ENCODE measurements around the gene SYF2.
"Not testable (repeated sequence)": the region's sequence is repeated elsewhere in the genome, so short reads cannot be mapped to it uniquely, and the experiment has no call there.

The SYF2 gene

GRCh38 chr1:25232027-25232865 lies at the start of gene SYF2:
Gene SYF2 (minus strand): TSS chr1:25232502. CDS start chr1:25232467, 35 bp downstream.
- peak; percentile 81 to 82 for DNase-seq

GRCh38 chr1:25279693-25280111 lies 47.4 kb upstream of the SYF2 start:
- not testable (repeated sequence) for DNase-seq

DNA sequence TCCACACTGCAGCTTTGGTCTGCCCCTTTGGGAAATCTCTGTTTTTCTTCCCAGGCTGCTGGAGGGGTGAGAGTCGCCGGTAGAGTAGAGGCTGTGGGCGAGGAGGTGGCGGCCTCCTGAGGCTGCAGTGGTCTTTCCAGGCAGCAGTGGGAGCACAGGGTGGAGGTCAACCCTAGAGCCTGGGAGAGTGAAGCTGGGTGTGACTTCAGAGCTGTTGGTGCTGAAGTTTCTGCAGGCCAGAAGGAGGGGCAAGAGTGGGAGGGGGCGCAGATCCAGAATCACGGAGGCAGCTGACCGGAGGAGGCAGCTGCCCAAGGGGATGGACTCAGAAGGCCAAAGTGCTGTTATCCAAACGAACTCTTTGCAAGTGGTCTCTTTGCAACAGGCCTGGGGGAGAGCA lies 46.5 kb upstream of the SYF2 start:
- not testable (repeated sequence) for DNase-seq

GRCh38 chr1:25278358-25278757 lies 46.1 kb upstream of the SYF2 start:
- DNase-seq: not testable (repeated sequence)

- DNase-seq: not testable (repeated sequence)
Measured at GRCh38 chr1:25277295-25277694, 45.0 kb upstream of the SYF2 start.

- DNase-seq: not testable (repeated sequence)
Measured at GRCh38 chr1:25275648-25276047, 43.3 kb upstream of the SYF2 start.

DNA sequence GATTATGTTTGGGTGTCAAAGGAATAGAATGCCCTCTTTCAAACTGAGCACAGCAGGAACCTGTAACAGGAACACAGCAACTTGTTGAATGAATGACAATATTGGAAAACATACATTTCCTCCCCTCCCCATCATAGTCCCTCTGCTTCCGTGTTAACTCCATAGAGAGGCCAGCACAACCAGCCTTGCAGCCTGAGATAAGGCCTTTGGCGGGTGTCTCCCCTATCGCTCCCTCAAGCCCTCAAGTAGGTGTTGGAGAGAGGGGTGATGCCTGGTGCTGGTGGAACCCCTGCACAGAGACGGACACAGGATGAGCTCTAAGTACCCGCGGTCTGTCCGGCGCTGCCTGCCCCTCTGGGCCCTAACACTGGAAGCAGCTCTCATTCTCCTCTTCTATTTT lies 39.9 kb upstream of the SYF2 start, which contains the start of gene RHD:
TSS of gene RHD (plus strand) at position 272 of the 400 bp plus-strand sequence. CDS start at position 311, 39 bp downstream.
- DNase-seq: not testable (repeated sequence)

- DNase-seq: not testable (repeated sequence)
Measured at GRCh38 chr1:25268143-25268760, 36.0 kb upstream of the SYF2 start.

GRCh38 chr1:25267288-25268142 lies 35.2 kb upstream of the SYF2 start:
- DNase-seq: peak; percentile 68 to 92

GRCh38 chr1:25266554-25267287 lies 34.4 kb upstream of the SYF2 start:
- not testable (repeated sequence) for DNase-seq

GRCh38 chr1:25260336-25260735 lies 28.0 kb upstream of the SYF2 start:
- DNase-seq: not testable (repeated sequence)

DNA sequence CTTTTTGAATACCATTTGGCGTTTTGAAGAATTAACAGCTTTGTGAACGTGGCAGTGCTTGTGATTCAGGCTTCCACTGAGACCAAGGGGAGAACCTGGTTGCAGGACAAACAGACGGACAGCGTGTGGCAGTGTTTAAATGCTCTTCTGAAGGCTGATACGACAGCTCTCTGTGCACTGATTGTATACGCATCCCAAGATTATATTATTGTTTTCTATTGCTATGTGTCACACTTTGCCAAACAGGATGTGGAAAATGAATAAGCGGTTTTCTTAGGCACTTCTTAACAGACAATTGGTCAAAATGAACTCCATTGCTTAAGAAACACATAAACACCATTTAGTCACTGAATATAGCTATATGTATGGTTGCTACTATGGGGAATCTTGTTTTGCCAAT lies 27.5 kb upstream of the SYF2 start:
- not testable (repeated sequence) for DNase-seq

DNA sequence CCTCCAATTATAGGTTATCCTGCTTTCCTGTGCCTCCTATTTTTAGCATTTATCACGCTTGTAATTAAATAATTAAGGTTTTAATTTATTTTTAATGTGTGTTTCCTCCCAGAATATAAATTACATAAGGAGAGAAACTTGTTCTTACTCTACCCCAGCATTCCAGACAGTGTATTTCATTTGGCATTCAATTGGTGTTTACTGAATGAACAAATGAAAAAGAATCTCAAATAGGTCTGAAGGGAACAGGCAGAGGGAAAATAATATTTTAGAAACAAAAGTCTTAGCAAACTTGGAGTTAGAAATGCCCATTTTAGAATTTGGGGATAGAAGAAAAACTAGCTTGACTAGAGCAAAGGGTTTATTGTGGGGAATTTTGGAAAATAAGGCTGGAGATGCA lies 24.9 kb upstream of the SYF2 start:
- DNase-seq: no peak

- DNase-seq: no peak
Measured at GRCh38 chr1:25256578-25256965, 24.3 kb upstream of the SYF2 start.

DNA sequence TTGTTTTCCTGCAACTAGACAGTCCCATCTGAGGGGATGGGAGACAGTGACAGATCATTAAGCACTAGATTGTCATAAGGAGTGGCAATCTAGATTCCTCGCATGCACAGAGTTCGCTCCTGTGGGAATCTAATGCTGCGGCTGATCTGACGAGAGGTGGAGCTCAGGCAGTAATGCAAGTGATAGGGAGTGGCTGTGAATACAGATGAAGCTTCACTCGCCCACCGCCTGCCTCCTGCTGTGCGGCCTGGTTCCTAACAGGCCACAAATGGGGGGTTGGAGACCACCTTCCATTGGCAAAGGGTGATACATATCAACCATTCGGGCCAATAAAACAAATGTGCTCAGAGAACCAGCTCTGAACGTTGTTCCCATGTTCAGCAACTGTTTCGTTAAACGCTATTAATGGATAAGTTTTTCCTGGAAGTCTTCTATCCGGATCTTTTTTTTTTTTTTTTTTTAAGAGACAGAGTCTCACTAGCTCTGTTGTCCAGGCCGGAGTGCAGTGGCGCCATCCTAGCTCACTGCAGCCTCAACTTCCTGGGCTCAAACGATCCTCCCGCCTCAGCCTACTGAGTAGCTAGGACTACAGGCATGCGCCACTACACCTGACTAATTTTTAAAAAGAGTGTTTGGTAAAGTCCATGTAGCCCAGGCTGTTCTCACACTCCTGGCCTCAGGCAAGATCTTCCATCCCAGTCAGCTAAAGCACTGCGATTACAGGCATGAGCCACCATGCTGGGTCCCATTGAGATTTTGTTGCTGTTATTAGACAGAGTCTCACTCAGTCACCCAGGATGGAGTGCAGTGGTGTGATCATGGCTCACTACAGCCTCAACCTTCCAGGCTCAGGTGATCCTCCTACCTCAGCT lies 23.6 kb upstream of the SYF2 start:
- no peak for DNase-seq

DNA sequence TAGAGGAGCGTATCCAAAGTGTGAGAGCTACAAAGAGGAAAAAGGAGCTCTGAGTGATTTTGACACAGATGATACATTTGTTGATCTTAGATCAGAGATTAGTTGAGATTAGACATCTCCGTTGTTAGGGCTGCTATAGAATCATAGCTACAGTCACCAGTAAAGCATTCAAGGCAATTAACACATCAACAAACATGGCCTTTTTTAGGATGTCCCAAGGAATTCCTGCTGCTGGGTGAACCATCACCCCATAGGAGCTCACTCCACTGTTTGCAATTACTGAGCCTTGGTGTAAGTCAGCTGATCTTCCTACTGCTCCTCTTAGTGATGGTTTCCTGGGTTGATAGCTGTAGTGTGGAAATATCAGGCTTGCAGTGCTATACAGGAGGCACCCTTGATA lies 21.6 kb upstream of the SYF2 start:
- no peak for DNase-seq

GRCh38 chr1:25247829-25248754 lies 15.8 kb upstream of the SYF2 start:
- no peak for DNase-seq

DNA sequence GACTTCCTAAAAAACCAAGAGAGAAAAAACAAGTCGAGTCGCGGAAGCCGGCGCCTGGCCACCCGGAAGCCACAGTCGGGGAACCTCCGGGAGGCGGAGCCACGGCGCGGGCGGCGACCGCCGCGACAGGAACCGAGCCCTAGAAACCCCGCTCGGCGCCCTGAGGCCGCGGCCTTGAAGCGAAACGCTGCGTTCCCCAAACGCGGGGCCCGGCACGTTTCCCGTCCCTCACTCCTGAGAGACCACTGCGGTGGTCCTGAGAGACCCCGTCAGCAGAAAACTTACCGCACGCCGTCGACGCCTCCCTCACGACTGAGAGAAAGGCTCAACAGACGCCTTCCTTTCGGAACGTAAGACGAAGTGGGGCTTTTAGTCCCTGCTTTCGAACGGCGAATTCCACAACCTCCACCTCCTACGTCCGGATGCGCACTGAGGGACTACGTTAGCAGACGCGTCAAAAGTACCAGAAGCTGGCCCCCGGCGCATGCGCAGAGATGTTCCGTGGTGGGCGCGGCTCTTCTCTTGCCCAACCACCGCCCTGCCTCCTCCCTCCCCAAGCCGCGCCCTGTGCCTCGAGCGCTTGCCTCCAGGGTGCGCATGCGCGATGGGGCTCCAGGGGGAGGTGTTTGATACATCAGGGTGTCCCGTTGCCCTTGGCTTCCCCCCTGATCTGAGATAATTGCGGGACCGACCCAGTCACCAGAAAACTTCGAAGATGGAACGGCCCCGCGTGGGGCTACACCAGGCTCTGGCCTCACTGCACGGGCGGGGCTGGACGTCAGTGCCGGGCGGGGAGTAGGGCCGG lies 14.9 kb upstream of the SYF2 start, which contains the start of gene RSRP1:
TSS of gene RSRP1 (minus strand) at position 431 of the 805 bp plus-strand sequence. CDS start 491 bp downstream, outside the sequence.
- DNase-seq: peak; percentile 99 to 100

DNA sequence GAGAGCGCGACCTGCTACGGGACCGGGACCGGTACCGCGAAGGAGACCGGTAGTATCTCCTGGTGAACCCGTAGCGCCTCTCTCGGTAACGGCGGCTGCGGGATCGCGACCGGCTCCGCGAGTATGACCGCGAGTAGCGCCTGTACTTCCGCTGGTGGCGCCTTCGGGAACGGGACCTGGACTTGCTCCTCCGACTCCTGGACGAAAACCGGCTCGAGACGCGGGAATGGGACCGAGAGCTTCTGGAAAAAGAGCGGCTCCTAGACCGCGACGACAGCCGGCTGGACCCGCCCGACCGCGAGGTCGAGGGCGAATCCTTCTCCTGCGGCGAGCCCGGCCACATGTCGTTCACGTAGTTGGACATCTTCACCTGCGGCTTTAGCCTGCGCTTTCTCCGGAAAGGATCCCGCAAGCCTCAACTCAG lies 14.3 kb upstream of the SYF2 start:
- DNase-seq: peak in 1 of 2 donors; percentile 21
